Lower lobe of right lung (tissue), 2 donors: Measurements from ENCODE around the gene ZNF341. TPM values are rescaled to one million over a fixed set of nuclear protein-coding genes. Genes with fewer than 3 reads are reported as not detected.

Experiments
- ATAC-seq, 2 donors: fragments of 200-7000 bp; cut with Tn5 transposase; one replicate each; pipeline ENCODE4 v1.9.1; 2020 to 2022; ENCODE audit warnings: mild to moderate bottlenecking in 2 of 2, moderate library complexity in 2 of 2
- DNase-seq: peaks from one replicate; pipeline ENCODE4 v3.0.0-alpha.2; 2020
- H3K27ac ChIP-seq: fragments of 200-600 bp; one replicate; pipeline ENCODE4 v1.8.0; 2022
- H3K27me3 ChIP-seq: fragments of 200-600 bp; one replicate; pipeline ENCODE4 v1.8.0; 2022; ENCODE audit warnings: low read depth
- H3K36me3 ChIP-seq: fragments of 200-600 bp; one replicate; pipeline ENCODE4 v1.8.0; 2022; ENCODE audit warnings: mild to moderate bottlenecking
- H3K4me1 ChIP-seq: fragments of 200-600 bp; one replicate; pipeline ENCODE4 v1.8.0; 2022
- H3K4me3 ChIP-seq: fragments of 200-600 bp; one replicate; pipeline ENCODE4 v1.8.0; 2022; ENCODE audit warnings: mild to moderate bottlenecking
- H3K9me3 ChIP-seq: fragments of 200-600 bp; one replicate; pipeline ENCODE4 v1.8.0; 2022
- intact Hi-C: fragments of 100-400 bp; cut with DNase I; formaldehyde crosslinking; loops from one replicate; pipeline ENCODE4 v1.11.0; 2022
- total RNA-seq: library from RNA; stranded (reverse); fragmentation: NEBNext Ultra II Directional; extraction: Animal tissue kit (Norgen Biotek cat#: 25700); gene quantifications from one replicate; pipeline ENCODE4 v1.2.1, GENCODE V29; 2021
- TF ChIP-seq, protein P1 (sequence below): fragments of 200-600 bp; IDR thresholded peaks from one replicate; pipeline ENCODE4 v1.8.0; 2022; ENCODE audit warnings: antibody characterized with exemption, mild to moderate bottlenecking
- donor health status: DM: no; HTN: yes; CAD: no; lungs with severe emphysema.

Gene ZNF341
- total RNA-seq, 1 donor from 2014 or later = 5.6 TPM

DNA sequence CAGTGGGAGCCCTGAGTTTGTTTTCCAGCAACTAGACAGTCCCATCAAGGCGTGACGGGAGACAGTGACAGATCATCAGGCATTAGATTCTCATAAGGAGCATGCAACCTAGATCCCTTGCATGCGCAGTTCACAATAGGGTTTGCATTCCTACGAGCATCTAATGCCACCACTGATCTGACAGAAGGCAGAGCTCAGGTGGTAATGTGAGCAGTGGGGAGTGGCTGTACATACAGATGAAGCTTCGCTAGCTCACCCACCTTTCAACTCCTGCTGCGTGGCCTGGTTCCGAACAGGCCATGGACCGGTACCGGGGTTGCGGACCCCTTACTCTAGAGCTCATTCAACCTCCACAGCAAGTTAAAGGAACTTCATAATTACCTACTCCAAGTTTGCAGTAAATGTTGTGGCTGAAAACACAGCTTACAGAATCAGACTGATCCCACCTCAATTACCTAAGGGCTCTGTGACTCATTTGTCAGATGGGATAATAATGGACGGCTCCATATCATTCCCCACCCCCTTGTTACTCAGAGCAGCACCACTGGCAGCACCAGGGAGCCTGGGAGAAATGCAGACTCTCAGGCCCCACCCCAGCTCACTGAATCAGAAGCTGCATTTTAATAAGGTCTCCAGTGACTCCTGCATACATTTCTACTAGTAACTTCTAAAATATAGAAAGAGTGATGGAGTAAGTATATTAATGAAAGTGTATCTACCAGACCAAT lies 27.4 kb upstream of the ZNF341 start:
- TF ChIP-seq, protein P1, sequence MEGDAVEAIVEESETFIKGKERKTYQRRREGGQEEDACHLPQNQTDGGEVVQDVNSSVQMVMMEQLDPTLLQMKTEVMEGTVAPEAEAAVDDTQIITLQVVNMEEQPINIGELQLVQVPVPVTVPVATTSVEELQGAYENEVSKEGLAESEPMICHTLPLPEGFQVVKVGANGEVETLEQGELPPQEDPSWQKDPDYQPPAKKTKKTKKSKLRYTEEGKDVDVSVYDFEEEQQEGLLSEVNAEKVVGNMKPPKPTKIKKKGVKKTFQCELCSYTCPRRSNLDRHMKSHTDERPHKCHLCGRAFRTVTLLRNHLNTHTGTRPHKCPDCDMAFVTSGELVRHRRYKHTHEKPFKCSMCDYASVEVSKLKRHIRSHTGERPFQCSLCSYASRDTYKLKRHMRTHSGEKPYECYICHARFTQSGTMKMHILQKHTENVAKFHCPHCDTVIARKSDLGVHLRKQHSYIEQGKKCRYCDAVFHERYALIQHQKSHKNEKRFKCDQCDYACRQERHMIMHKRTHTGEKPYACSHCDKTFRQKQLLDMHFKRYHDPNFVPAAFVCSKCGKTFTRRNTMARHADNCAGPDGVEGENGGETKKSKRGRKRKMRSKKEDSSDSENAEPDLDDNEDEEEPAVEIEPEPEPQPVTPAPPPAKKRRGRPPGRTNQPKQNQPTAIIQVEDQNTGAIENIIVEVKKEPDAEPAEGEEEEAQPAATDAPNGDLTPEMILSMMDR = no peak
- no peak for ATAC-seq
- no peak for DNase-seq

DNA sequence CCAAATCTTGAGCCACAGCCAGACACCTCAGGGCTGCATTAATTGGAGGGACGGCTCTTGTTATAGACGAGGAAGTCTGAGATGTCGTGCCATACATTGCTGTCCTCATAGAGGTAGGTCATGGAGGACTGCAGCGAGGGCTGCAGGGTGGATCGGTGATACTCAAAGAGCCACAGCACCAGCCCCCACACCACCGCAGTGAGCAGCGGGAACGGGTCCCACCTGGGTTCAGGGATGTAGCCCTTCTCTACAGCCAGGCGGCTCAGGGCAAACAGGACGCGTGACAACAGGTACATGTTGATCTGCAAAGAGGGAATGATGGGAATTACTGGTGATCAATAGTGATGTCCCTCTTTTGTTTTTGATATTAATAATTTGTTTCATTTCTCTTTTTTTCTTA lies 24.1 kb upstream of the ZNF341 start:
- Histone ChIP-seq H3K4me3 (no peak overlapping the region), H3K27me3 (no peaks in the 10 kb centered on the region), H3K27ac (no peak overlapping the region), H3K36me3 (peaks cover 51% of the 10 kb centered on the region), H3K4me1 (no peaks in the 10 kb centered on the region), H3K9me3 (no peaks in the 10 kb centered on the region)
- ATAC-seq (no peak), DNase-seq (no peak)
- TF ChIP-seq, protein P1 = no peak
- intact Hi-C loops = no loop called here

More for the DNA sequence above, 27.4 kb upstream of the ZNF341 start:
- H3K27me3 ChIP-seq = no peaks in the 10 kb centered on the region
- no peaks in the 10 kb centered on the region for H3K4me1 ChIP-seq
- intact Hi-C loops = no loop called here
- no peak overlapping the region for H3K4me3 ChIP-seq
- H3K9me3 ChIP-seq = no peaks in the 10 kb centered on the region
- no peak overlapping the region for H3K27ac ChIP-seq
- peaks cover 28% of the 10 kb centered on the region for H3K36me3 ChIP-seq

DNA sequence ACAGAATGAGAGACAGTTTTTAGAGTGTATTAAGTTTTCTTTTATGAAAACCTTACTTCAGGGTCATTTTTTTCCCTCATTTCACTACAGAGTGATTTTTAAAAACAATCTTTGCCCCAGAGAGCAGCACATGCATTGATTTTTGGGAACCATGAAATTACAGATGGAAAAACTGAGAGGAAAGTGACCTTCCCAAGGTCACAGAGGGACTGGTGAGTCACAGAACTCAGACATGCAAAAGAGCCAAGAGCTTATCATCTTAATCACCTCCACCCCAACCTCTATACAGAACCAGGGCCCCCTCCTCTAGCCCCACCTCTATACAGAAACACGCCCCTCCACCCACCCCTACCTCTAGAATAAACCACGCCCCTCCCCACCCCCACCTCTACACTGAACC lies 22.4 kb upstream of the ZNF341 start:
- H3K4me1 ChIP-seq = no peaks in the 10 kb centered on the region
- ATAC-seq (peak; percentile 27 to 58), DNase-seq (no peak)
- H3K27ac ChIP-seq = no peak overlapping the region
- intact Hi-C loops = no loop called here
- no peaks in the 10 kb centered on the region for H3K9me3 ChIP-seq
- no peak overlapping the region for H3K4me3 ChIP-seq
- H3K27me3 ChIP-seq = no peaks in the 10 kb centered on the region
- TF ChIP-seq, protein P1 = no peak
- peaks cover 67% of the 10 kb centered on the region for H3K36me3 ChIP-seq

DNA sequence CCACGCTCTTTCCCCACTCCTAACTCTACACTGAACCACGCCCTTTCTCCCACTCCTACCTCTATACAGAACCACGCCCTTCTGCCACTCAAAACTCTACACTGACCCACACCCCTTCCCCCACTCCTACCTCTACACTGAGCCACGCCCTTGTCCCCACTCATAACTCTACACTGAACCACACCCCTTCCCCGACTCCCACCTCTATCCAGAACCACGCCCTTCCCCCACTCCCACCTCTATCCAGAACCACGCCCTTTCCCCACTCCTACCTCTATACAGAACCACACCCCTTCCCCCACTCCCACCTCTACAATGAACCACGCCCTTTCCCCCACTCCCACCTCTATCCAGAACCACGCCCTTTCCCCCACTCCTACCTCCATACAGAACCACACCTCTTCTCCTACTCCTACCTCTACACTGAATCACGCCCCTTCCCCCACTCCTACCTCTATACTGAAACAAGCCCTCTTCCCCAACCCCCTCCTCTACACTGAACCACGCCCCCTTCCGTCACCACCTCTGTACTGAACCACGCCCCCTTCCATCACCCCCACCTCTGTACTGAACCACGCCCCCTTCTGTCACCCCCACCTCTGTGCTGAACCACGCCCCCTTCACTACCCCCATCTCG lies 21.8 kb upstream of the ZNF341 start:
- Histone ChIP-seq H3K4me1 (no peaks in the 10 kb centered on the region), H3K9me3 (no peaks in the 10 kb centered on the region), H3K27ac (no peak overlapping the region), H3K4me3 (no peak overlapping the region), H3K27me3 (no peaks in the 10 kb centered on the region), H3K36me3 (peaks cover 70% of the 10 kb centered on the region)
- peak; percentile 67 to 71 for ATAC-seq
- no peak for DNase-seq
- intact Hi-C loops = no loop called here
- TF ChIP-seq, protein P1 = no peak

- Histone ChIP-seq H3K4me3 (no peak overlapping the region), H3K27me3 (no peaks in the 10 kb centered on the region), H3K27ac (no peak overlapping the region), H3K9me3 (no peaks in the 10 kb centered on the region), H3K36me3 (peaks cover 73% of the 10 kb centered on the region), H3K4me1 (no peaks in the 10 kb centered on the region)
- intact Hi-C loops = no loop called here
- TF ChIP-seq, protein P1 = no peak
- DNase-seq (no peak), ATAC-seq (no peak)
Observed at GRCh38 chr20:33710681-33711445, 20.9 kb upstream of the ZNF341 start.
